Cardiac septum (tissue), 1 donor: ENCODE data around the gene NDUFS7. TPM values are rescaled to one million over a fixed set of nuclear protein-coding genes. Genes with fewer than 3 reads are reported as not detected.

Source experiments
- DNase-seq: peaks from one replicate; pipeline ENCODE4 v3.0.0-alpha.2; 2020; ENCODE audit warnings: low spot score
- intact Hi-C: fragments of 100-400 bp; cut with DNase I; formaldehyde crosslinking; loops from one replicate; pipeline ENCODE4 v1.14.0; 2022
- total RNA-seq: library from RNA; stranded (reverse); fragmentation: NEBNext Ultra II Directional; extraction: Animal tissue kit (Norgen Biotek cat#: 25700); gene quantifications from one replicate; pipeline ENCODE4 v1.2.1, GENCODE V29; 2021
- donor health status: DM: no; HTN: no; CAD: no.

NDUFS7 gene
- total RNA-seq, 1 donor from 2014 or later: 233 TPM

GRCh38 chr19:1362387-1363257 lies 21.1 kb upstream of the NDUFS7 start:
- no peak for DNase-seq
- intact Hi-C loops: no loop called here

- no peak for DNase-seq
- intact Hi-C loops: no loop called here
Measured at GRCh38 chr19:1363599-1363998, 20.1 kb upstream of the NDUFS7 start.

GRCh38 chr19:1364070-1364704 lies 19.5 kb upstream of the NDUFS7 start:
- DNase-seq: no peak
- intact Hi-C loops: no loop called here

- no peak for DNase-seq
- intact Hi-C loops: no loop called here
Measured at GRCh38 chr19:1365319-1366269, 18.1 kb upstream of the NDUFS7 start.

- DNase-seq: no peak
- intact Hi-C loops: no loop called here
Measured at GRCh38 chr19:1366296-1366695, 17.4 kb upstream of the NDUFS7 start.

- intact Hi-C loops: no loop called here
- no peak for DNase-seq
Measured at GRCh38 chr19:1366899-1367870, 16.5 kb upstream of the NDUFS7 start.

GRCh38 chr19:1369214-1369805 lies 14.4 kb upstream of the NDUFS7 start:
- no peak for DNase-seq
- intact Hi-C loops: no loop called here

GRCh38 chr19:1370579-1371361 lies 12.9 kb upstream of the NDUFS7 start:
- intact Hi-C loops: loop anchor here (5.0 kb wide), 1 partner anchor 93 kb away; the partner anchor contains the start of gene FAM174C

GRCh38 chr19:1373042-1373533 lies 10.6 kb upstream of the NDUFS7 start:
- no peak for DNase-seq
- intact Hi-C loops: loop anchor here (5.0 kb wide), 1 partner anchor 96 kb away; the partner anchor contains the start of gene FAM174C

More at GRCh38 chr19:1370579-1371361, 12.9 kb upstream of the NDUFS7 start:
- no peak for DNase-seq

GRCh38 chr19:1373534-1374249 lies 10.0 kb upstream of the NDUFS7 start:
- DNase-seq: peak; percentile 88
- intact Hi-C loops: loop anchor here (5.0 kb wide), 1 partner anchor 96 kb away; the partner anchor contains the start of gene FAM174C

GRCh38 chr19:1374250-1374577 lies 9.5 kb upstream of the NDUFS7 start:
- intact Hi-C loops: loop anchor here (5.0 kb wide), 1 partner anchor 97 kb away; the partner anchor contains the start of gene FAM174C
- no peak for DNase-seq

- intact Hi-C loops: no loop called here
- no peak for DNase-seq
Measured at GRCh38 chr19:1376415-1376805, 7.3 kb upstream of the NDUFS7 start.

- no peak for DNase-seq
- intact Hi-C loops: no loop called here
Measured at GRCh38 chr19:1377176-1377964, 6.3 kb upstream of the NDUFS7 start.

- DNase-seq: no peak
- intact Hi-C loops: no loop called here
Measured at GRCh38 chr19:1377965-1378785, 5.5 kb upstream of the NDUFS7 start.
